Measurements from ENCODE around the gene MISP. TPM values are rescaled to one million over a fixed set of nuclear protein-coding genes. Genes with fewer than 3 reads are reported as not detected.
A peak's percentile ranks its signal among the peaks of the same experiment; 100 is the strongest.

The MISP gene
- total and polyA plus RNA-seq, 9 of the 15 experiments (the other 6 are each of a cell fraction or from before 2014, with no cell fraction given) = 0.04 to 0.29 (median 0.05) TPM; not detected in 5

DNA sequence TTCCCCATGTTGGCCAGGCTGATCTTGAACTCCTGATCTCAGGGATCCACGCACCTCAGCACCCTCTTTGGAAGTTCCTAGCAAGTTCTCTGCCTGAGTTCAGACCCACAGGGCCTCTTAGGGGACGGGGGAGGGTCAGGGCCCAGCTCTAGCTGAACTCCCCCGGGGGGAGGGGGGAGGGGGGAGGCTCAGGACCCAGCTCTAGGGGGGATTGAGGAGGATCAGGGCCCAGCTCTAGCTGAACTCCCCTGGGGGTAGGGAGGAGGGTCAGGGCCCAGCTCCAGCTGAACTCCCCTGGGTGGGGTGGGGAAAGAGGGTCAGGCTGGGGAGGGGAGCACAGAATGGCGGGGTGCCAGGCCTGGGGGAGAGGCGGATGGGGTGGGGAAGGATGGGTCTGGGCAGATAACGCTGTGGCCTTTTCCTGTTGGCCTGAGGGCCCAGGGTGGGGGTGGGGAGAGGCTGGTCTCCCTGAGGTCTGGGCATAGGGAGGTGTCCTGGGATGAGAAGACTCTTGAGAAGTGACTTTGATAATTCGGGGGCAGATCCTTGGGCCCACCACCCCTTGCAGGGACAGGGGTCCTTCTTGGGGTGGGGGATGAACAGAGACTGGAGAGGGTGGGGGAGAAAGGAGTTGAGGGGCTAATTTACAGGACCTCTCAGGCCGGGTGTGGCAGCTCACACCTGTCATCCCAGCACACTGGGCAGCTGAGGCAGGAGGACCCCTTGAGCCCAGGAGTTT lies 40.8 kb downstream of the MISP start (continued):
- TF ChIP-seq, protein P1, sequence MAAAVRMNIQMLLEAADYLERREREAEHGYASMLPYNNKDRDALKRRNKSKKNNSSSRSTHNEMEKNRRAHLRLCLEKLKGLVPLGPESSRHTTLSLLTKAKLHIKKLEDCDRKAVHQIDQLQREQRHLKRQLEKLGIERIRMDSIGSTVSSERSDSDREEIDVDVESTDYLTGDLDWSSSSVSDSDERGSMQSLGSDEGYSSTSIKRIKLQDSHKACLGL (CRISPR knock-in tag; IDR thresholded peaks at IDR 0.05; ENCODE audit: borderline replicate concordance, poor library complexity, severe bottlenecking) = no peak
- TF ChIP-seq MAFK (IDR thresholded peaks at IDR 0.05; ENCODE audit: low read length) (no peak), DNMT1 (IDR thresholded peaks at IDR 0.05) (no peak), NR4A1 (CRISPR knock-in tag; IDR thresholded peaks at IDR 0.05) (no peak), NR4A1 (tag; IDR thresholded peaks at IDR 0.05) (0 out of 2 replicates have a peak, but pooled peaks have one; percentile 47), NFRKB (IDR thresholded peaks at IDR 0.05; ENCODE audit: low read depth) (no peak; the same call in none of the 2 replicates), ZNF766 (CRISPR knock-in tag; conservative IDR thresholded peaks at IDR 0.05) (no peak), FIP1L1 (IDR thresholded peaks at IDR 0.05; ENCODE audit: low read depth, low read length, poor library complexity, severe bottlenecking) (no peak), FOXK1 (CRISPR knock-in tag; IDR thresholded peaks at IDR 0.05; ENCODE audit: borderline replicate concordance) (no peak), ZKSCAN1 (IDR thresholded peaks at IDR 0.05; ENCODE audit: low read depth, low read length) (no peak), SIX5 (IDR thresholded peaks at IDR 0.05; ENCODE audit: borderline replicate concordance in 1 of 2, insufficient read depth in 1 of 2, low read depth in 1 of 2, low read length in 2 of 2) (no peak), NCOA2 (IDR thresholded peaks at IDR 0.05; ENCODE audit: partially characterized antibody in 2 of 2) (no peak), FOXJ3 (CRISPR knock-in tag; IDR thresholded peaks at IDR 0.05) (no peak), MYNN (IDR thresholded peaks at IDR 0.05) (peak; percentile 85), MYNN (CRISPR knock-in tag; IDR thresholded peaks at IDR 0.05) (no peak), TSC22D4 (tag; IDR thresholded peaks at IDR 0.05) (no peak), NRF1 (conservative IDR thresholded peaks at IDR 0.05 in 1 of 2, IDR thresholded peaks at IDR 0.05 in 1 of 2) (no peak)
- TF ChIP-seq, protein P2, sequence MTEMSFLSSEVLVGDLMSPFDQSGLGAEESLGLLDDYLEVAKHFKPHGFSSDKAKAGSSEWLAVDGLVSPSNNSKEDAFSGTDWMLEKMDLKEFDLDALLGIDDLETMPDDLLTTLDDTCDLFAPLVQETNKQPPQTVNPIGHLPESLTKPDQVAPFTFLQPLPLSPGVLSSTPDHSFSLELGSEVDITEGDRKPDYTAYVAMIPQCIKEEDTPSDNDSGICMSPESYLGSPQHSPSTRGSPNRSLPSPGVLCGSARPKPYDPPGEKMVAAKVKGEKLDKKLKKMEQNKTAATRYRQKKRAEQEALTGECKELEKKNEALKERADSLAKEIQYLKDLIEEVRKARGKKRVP (CRISPR knock-in tag; IDR thresholded peaks at IDR 0.05) = no peak
- TF ChIP-seq, protein P3, sequence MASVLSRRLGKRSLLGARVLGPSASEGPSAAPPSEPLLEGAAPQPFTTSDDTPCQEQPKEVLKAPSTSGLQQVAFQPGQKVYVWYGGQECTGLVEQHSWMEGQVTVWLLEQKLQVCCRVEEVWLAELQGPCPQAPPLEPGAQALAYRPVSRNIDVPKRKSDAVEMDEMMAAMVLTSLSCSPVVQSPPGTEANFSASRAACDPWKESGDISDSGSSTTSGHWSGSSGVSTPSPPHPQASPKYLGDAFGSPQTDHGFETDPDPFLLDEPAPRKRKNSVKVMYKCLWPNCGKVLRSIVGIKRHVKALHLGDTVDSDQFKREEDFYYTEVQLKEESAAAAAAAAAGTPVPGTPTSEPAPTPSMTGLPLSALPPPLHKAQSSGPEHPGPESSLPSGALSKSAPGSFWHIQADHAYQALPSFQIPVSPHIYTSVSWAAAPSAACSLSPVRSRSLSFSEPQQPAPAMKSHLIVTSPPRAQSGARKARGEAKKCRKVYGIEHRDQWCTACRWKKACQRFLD (CRISPR knock-in tag; IDR thresholded peaks at IDR 0.05) = peak; percentile 62; the same call in 1 of the 2 replicates
- TF ChIP-seq, protein P4, sequence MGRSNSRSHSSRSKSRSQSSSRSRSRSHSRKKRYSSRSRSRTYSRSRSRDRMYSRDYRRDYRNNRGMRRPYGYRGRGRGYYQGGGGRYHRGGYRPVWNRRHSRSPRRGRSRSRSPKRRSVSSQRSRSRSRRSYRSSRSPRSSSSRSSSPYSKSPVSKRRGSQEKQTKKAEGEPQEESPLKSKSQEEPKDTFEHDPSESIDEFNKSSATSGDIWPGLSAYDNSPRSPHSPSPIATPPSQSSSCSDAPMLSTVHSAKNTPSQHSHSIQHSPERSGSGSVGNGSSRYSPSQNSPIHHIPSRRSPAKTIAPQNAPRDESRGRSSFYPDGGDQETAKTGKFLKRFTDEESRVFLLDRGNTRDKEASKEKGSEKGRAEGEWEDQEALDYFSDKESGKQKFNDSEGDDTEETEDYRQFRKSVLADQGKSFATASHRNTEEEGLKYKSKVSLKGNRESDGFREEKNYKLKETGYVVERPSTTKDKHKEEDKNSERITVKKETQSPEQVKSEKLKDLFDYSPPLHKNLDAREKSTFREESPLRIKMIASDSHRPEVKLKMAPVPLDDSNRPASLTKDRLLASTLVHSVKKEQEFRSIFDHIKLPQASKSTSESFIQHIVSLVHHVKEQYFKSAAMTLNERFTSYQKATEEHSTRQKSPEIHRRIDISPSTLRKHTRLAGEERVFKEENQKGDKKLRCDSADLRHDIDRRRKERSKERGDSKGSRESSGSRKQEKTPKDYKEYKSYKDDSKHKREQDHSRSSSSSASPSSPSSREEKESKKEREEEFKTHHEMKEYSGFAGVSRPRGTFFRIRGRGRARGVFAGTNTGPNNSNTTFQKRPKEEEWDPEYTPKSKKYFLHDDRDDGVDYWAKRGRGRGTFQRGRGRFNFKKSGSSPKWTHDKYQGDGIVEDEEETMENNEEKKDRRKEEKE (IDR thresholded peaks at IDR 0.05; ENCODE audit: borderline replicate concordance in 1 of 2, control insufficient read depth in 1 of 2, low read depth in 2 of 2, low read length in 1 of 2) = no peak
